ENCODE results near the gene ULK3.

The ULK3 gene

GRCh38 chr15:74836846-74837245 lies 6.1 kb downstream of the ULK3 start:
- H3K4me3 ChIP-seq (ENCODE audit: low read length) = no peak overlapping the region
- no peak for DNase-seq (ENCODE audit: low read depth)
- TF ChIP-seq CTCF (IDR thresholded peaks at IDR 0.05; ENCODE audit: insufficient read depth, low read depth, low read length, missing control alignments) = no peak

GRCh38 chr15:74835312-74835823 lies 7.6 kb downstream of the ULK3 start:
- H3K4me3 ChIP-seq (ENCODE audit: low read length) = no peak overlapping the region
- TF ChIP-seq CTCF (IDR thresholded peaks at IDR 0.05; ENCODE audit: insufficient read depth, low read depth, low read length, missing control alignments) = peak; percentile 82
- peak; percentile 79 for DNase-seq (ENCODE audit: low read depth)

- TF ChIP-seq CTCF (IDR thresholded peaks at IDR 0.05; ENCODE audit: insufficient read depth, low read depth, low read length, missing control alignments) = no peak
- DNase-seq (ENCODE audit: low read depth) = no peak
- H3K4me3 ChIP-seq (ENCODE audit: low read length) = no peak overlapping the region
Measured at GRCh38 chr15:74833376-74834107, 9.4 kb downstream of the ULK3 start.

- no peak overlapping the region for H3K4me3 ChIP-seq (ENCODE audit: low read length)
- no peak for TF ChIP-seq CTCF (IDR thresholded peaks at IDR 0.05; ENCODE audit: insufficient read depth, low read depth, low read length, missing control alignments)
- no peak for DNase-seq (ENCODE audit: low read depth)
Measured at GRCh38 chr15:74832826-74833225, 10.1 kb downstream of the ULK3 start.

- H3K4me3 ChIP-seq (ENCODE audit: low read length) = no peak overlapping the region
- TF ChIP-seq CTCF (IDR thresholded peaks at IDR 0.05; ENCODE audit: insufficient read depth, low read depth, low read length, missing control alignments) = no peak
- DNase-seq (ENCODE audit: low read depth) = no peak
Measured at GRCh38 chr15:74831813-74832495, 11.0 kb downstream of the ULK3 start.

- H3K4me3 ChIP-seq (ENCODE audit: low read length) = no peak overlapping the region
- TF ChIP-seq CTCF (IDR thresholded peaks at IDR 0.05; ENCODE audit: insufficient read depth, low read depth, low read length, missing control alignments) = no peak
- DNase-seq (ENCODE audit: low read depth) = no peak
Measured at GRCh38 chr15:74830868-74831267, 12.1 kb downstream of the ULK3 start.
